Activated CD4-positive, CD25-positive, alpha-beta regulatory T cell treated with anti-CD3 and anti-CD28 coated beads, Interleukin-2, amount 50 U/mL, for 24 hours (primary cell): ENCODE measurements around the gene PTPRG.

Experiments
- ATAC-seq, 2 donors: fragments of 150-1000 bp; cut with Tn5 transposase; one replicate each; pipeline ENCODE4 v1.10.0; 2021; ENCODE audit warnings: mild to moderate bottlenecking in 1 of 2, moderate library complexity in 1 of 2

PTPRG gene

GRCh38 chr3:61908382-61908781 is 347.0 kb downstream of the PTPRG start:
- ATAC-seq: no peak

GRCh38 chr3:61910732-61911131 is 349.4 kb downstream of the PTPRG start:
- ATAC-seq: no peak

GRCh38 chr3:61912158-61912557 is 350.8 kb downstream of the PTPRG start:
- no peak for ATAC-seq

GRCh38 chr3:61913701-61914100 is 352.3 kb downstream of the PTPRG start:
- ATAC-seq: no peak

GRCh38 chr3:61914276-61914675 is 352.9 kb downstream of the PTPRG start:
- ATAC-seq: no peak

GRCh38 chr3:61915296-61915695 is 353.9 kb downstream of the PTPRG start:
- ATAC-seq: no peak

- ATAC-seq: no peak
Measured at GRCh38 chr3:61919371-61919770, 358.0 kb downstream of the PTPRG start.

- ATAC-seq: no peak
Measured at GRCh38 chr3:61922118-61922517, 360.7 kb downstream of the PTPRG start.

GRCh38 chr3:61924090-61924735 is 362.8 kb downstream of the PTPRG start:
- no peak for ATAC-seq

- ATAC-seq: no peak
Measured at GRCh38 chr3:61924991-61925390, 363.6 kb downstream of the PTPRG start.

- ATAC-seq: no peak
Measured at GRCh38 chr3:61925721-61926120, 364.4 kb downstream of the PTPRG start.

GRCh38 chr3:61926923-61927322 is 365.6 kb downstream of the PTPRG start:
- ATAC-seq: no peak

GRCh38 chr3:61927332-61927731 is 366.0 kb downstream of the PTPRG start:
- no peak for ATAC-seq

- ATAC-seq: no peak
Measured at GRCh38 chr3:61928039-61928438, 366.7 kb downstream of the PTPRG start.

- ATAC-seq: no peak
Measured at GRCh38 chr3:61928776-61929314, 367.5 kb downstream of the PTPRG start.

- no peak for ATAC-seq
Measured at GRCh38 chr3:61929617-61930016, 368.2 kb downstream of the PTPRG start.

- no peak for ATAC-seq
Measured at GRCh38 chr3:61932499-61932898, 371.1 kb downstream of the PTPRG start.

GRCh38 chr3:61933798-61934504 is 372.6 kb downstream of the PTPRG start:
- ATAC-seq: no peak

- no peak for ATAC-seq
Measured at GRCh38 chr3:61934505-61934871, 373.1 kb downstream of the PTPRG start.

GRCh38 chr3:61935814-61936213 is 374.4 kb downstream of the PTPRG start:
- no peak for ATAC-seq

- no peak for ATAC-seq
Measured at GRCh38 chr3:61936344-61936937, 375.1 kb downstream of the PTPRG start.

- ATAC-seq: no peak
Measured at GRCh38 chr3:61937477-61937876, 376.1 kb downstream of the PTPRG start.

GRCh38 chr3:61938878-61939549 is 377.6 kb downstream of the PTPRG start:
- ATAC-seq: no peak
